GM21515 (cell line): ENCODE data around the gene ARHGEF6.
A peak's percentile ranks its signal among the peaks of the same experiment; 100 is the strongest.
"Not testable (repeated sequence)": the region's sequence is repeated elsewhere in the genome, so short reads cannot be mapped to it uniquely, and the experiment has no call there.

Source experiments
- ATAC-seq: cut with Tn5 transposase; IDR thresholded peaks from one replicate; pipeline ENCODE4 v1.9.1; 2021; ENCODE audit not compliant: unreplicated experiment

ARHGEF6 gene

DNA sequence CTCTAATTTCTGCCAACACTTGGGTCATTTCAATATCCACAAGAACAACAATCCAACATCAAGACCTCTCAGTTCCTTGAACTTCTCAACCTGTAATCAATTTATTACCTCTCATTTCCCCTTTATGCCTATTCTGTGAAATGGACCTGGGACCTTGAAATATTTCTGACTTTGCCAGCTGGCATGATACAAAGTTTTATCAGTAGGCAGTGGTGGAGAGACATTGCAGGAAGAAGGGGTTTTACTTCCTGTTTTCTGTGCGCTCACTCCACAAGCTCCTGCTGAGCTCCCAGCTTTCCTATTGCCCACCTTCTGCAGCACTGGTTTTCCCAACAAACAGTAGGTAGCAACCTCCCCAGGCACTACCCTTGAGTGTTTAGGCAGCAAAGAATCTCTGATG is 3.5 kb upstream of the ARHGEF6 start:
- ATAC-seq = no peak

DNA sequence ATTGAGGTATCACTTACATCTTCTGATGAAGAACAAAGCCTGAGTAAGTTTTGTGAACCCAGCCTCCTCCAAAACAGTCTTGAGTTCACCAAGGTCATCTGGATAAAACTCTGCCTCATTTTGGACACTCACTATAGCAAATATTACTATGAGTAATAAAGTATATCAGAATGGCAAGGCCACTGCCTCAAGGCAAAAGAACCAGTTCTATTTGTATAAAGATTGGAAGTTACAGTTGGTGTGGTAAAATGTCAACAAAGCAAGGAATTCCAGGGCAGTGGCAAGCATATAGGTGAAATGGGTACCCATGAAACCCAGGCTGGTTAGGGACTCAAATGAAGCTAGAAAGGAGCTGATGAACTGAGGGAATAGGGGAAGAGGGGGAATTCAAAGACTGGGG is 2.4 kb upstream of the ARHGEF6 start:
- ATAC-seq = no peak

DNA sequence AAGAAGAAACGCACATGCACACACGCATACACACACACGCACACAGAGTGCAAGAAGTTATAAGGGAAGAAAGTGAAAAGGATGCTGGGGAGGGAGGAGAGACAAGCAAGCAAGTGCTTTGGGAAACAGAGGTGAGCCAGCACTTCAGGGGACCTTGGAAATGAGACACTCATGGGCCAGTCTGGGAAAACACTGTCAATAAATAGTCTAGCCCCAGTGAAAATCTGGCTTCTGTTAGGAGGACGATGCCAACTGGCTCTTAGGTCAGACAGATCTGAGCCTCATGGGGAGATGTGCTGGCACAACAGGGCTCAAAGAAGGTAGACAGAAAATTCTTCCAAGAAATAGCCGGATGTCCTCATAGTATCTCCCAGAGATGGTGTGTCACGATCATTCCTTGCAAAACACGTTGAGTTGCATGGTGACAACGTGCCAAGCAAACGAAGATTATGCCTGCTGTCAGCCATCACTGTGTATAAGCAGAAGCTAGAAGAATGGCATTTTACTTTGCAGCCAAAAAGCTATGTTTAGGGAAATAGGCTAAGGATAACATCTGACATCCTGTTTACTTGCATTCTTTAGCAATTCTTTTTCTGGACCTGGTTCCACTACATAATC is 557 bp upstream of the ARHGEF6 start:
- no peak for ATAC-seq

DNA sequence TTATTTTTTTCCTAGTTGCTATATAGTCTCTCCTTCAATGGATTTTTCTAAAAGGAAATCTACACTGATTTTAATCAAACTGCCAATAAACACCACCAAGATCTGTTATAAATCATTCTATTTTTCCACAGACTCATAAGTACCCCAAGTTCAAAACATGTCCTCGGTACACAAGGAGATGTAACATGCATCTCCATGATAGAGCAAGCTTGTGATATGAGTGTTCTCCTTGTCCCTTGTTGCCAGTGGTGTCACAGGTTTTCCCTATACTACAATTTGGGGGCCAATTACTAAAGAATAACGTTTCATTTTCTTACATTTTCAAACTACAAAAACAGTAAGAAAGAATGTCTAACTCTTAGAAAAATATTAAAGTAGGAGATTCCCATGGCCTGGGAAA is 491 bp downstream of the ARHGEF6 start:
- no peak for ATAC-seq

DNA sequence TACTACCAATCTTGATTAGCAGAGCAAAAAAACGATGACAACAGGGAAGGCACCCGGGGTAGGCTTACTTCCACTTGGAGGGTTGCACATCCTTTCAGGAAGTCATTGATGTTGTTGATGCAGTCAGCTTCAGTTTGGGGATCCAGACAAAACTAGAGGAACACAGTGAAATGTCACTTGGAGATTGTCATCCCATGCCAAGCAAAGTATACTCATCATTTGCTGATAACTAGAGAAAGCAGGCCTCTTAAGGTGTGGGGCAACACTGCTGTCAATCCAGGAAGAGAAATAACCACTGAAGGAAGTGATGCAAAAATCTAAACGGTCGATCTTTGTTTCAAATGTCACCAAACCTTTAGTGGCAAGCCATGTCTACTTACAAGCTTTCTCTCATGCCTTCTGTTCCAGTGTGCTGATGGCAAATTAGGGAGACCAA is 1.4 kb downstream of the ARHGEF6 start:
- ATAC-seq = no peak

DNA sequence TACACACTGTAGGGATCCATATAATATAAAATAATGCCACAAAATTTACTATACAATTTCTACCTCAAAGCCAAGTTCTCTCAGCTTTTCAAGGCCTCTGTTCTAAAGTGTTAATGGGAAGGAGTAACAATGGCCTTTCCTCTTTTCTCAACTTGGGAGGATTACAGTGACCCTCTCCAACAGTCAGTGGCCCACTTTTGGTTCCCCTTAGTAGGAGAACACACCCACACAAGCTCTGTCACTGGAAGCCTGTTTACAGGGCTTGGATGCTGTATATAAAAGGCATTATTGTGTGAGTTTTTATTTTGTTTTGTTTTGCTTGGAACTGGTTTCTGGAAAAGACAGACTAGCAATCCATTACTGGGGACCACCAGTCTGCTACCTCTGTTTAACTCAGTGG is 1.8 kb downstream of the ARHGEF6 start:
- no peak for ATAC-seq

DNA sequence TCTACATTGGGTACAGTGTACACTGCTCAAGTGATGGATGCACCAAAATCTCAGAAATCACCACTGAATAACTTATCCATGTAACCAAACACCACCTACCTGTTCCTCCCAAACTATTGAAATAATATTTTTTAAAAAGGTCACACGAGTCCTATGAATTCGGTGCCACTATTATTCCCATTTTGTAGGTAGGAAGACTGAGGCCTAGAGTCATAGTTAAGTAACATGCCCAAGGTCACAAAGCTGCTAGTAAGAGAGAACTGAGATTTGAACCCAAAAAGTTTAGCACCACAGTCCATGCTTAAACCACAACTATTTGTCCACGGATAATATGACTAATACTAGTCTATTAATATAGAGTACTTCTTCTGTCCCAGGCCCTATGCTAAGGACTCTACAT is 2.7 kb downstream of the ARHGEF6 start:
- ATAC-seq = no peak

DNA sequence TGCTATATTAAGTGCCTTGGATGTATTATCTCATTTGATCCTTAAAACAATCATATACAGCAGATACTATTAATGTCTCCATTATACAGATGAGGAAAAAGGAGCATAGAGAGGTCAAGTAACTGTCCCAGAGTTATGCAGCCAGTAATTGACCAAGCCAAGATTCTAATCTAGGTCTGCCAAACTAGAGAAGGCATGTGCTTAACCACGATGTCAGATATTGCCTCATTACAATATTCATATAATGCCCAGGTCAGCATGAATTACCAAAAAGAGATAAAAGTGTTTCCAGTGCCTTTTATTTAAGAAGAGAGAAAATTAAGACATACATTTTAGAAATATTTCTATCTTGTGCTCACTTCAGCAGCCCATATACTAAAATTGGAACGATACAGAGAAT is 7.1 kb downstream of the ARHGEF6 start:
- ATAC-seq = no peak

DNA sequence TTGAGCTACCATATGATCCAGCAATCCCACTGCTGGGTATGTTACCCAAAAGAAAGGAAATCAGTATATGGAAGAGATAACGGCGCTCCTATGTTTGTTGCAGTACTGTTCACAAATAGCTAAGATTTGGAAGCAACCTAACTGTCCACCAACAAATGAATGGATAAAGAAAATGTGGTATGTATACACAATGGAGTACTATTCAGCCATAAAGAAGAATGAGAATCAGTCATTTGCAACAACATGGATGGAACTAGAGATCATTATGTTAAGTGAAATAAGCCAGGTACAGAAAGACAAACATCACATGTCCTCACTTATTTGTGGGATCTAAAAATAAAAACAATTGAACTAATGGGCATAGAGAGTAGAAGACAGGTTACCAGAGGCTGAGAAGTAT is 8.9 kb downstream of the ARHGEF6 start:
- not testable (repeated sequence) for ATAC-seq

DNA sequence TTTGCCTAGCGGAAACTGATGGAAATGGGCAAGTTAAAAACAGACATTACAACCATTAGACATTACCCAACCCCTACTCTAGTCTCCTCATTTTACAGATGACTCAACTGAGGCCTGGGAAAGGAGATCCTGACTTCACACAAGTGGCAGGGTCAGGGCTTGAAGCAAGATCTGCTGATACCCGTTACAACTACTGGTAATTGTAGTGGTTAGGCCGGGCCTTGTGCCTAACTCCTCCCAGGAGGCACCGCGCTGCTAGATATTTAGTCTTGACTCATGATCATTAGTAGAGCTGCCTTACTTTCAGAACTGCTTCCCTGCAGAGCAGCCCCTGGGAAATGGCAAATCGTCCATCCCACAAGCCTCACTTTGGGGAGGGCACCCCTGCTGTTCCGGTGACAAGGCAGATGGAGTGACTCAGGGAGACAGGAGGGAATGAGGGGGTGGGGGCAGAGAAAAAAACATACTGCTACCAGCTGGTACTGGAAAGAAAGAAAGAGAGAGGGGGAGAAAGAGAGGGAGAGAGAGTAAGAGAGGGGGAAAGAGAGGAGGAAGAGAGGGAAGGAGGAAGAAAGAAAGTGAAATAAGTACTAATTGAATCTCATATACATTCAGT is 12.2 kb downstream of the ARHGEF6 start:
- ATAC-seq = no peak

DNA sequence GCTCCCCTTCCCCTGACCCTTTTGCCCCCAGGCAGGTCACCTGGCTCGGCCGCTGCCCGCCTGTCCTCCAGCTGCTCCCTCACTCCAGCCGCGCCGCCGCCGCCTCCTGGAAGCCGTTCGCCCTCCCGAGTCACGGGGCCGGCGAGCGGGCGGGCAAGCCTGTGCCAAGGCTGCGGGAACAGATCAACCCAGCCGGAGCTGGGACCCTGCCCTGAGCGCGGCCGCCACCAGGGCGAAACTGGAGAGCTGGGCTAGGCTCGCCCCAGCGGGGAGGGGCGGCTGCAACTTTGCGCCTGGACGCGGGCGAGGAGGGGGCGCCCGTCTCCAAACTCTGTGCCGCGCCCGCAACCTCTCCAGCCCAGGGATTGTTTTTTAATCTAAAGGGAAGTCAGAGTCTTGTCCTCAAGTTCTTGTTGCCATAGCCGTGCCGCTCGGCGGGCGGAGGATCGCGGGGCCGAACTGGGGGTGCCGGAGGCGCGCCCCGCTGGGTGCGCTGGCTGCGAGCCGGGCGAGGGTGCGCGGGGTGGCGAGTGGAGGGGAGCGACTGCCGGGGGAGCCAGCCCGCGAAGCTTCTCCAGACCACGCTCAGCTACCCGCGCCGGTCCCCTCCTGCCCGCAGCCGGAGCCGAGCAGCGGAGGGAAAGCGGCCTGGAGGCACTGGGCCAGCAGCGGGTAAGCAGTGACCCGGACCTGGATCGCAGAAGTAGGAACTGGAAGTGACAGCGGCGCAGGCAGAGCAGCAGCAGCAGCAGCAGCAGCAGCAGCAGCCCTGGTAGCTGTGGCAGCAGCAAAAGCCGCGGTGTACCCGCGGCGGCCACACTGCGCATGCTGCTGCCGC is 13.4 kb downstream of the ARHGEF6 start:
- ATAC-seq = peak; percentile 80

DNA sequence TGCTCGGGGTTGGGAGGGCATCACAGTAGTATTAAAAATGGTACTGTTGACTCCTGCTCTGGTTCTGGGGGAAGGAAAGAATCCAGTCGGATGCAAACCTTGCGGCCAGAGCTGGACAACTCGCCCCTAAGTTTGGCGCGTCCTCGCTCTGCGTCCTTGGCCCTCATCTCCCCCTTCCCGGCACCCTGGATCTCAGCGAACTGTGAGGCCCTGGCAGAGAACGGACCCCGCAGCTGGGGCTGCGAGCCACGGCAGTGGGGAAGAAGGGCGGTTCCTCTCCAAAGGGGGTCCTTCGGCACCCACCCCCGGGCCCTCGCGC is 14.0 kb downstream of the ARHGEF6 start:
- no peak for ATAC-seq

DNA sequence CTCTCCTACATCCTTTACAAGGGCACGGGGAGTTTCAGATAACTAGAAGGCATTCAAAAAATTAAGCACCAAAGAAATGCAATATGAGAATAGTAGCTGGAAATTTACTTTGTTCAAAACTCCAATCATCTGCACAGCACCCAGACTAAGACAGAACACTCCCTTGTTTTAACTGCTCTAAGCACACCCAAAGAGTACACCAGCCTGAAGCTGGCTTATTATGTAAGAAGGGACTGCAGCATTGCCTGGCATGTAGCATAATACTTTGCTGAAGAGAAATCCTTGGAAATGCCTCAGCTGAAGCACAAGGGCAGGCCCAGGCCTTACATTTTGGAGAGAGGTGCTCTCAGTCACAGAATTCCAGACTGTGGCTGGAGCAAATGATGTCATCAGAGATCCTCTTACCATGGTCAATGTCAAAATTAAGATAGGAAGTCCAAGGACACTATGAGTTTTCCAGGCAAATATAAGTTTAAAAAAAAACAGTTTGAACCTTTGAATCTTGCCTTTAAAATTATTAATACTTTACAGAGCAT is 14.8 kb downstream of the ARHGEF6 start:
- no peak for ATAC-seq

DNA sequence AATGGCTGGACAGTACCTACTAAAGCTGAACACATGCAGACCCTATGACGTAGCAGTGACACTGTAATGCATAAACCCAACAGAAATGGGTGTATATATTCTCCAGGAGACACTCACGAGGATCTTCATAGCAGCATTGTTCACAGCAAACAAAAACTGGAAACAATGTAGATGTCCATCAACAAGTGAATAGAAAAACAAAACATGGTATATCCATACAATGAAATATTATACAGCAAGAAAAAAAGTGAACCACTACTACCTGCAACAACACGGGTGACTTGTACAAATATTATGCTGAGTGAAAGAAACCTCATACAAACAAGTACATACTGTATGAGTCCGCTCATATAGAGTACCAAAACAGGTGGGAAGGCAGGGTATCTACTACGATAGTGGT is 16.5 kb downstream of the ARHGEF6 start:
- no peak for ATAC-seq

DNA sequence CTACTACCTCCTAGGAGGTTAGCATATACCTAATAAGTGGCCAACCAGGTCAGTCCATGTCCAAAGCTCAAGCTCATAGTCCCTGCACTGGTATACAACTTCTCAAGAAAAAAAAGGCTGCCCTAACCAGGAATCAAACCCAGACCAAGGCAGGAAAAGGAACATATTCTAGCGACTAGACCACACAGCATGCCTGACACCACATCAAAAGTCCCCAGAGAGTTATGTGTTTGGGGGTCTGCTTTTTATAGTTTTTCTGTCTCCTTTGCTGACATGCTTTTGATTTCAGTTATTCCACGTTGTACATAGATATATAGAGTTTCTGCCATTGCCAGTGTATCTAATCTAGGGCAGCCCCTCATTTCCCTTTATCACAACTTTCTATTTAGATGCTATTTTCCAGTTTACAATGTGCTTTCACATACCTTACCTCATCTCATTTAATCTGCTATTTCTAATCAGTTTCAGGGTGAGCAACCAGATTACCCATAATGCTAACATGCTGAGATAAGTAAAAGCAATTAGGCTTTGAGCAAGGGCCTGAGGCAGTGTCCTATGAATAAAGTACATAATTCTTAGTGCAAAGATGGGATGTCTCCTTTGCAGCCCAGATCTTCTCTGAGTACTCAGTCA is 17.8 kb downstream of the ARHGEF6 start:
- ATAC-seq = no peak

DNA sequence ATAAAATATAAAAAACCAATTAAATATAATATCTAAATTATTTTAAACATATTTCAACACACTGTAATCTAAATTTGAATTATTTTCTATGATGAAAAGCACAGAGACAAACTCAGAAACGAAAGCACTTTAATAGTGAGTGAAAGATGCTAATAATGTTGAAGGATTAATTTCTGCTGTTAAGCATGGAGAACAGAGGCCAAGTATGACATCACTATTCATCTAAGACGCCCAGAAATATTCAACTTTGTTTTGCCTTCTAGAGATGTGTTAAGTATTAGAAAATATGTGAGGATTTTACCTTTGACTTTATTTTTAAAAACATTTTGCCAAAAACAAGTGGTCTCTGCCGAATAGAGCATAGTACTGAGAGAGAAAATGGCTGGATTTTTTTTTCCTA is 19.3 kb downstream of the ARHGEF6 start:
- ATAC-seq = no peak

DNA sequence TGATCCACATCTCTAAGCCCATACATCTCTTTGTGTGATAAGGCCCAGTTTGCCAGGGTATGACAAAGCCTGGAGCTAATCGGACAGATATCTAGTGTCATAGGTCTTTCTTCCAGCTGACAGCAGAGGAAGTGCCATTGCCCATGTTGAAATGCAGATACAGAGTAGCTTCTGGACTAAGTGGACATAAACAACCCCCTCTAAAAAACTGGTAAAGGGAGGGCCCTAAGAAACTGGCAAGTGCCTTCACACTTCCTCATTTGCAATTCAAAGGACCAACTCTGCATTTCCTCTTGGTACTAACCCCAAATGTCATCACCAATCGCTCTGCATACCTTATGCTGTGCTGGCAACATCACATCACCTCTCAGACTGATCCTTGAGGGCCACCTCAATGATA is 20.8 kb downstream of the ARHGEF6 start:
- peak; percentile 69 for ATAC-seq

DNA sequence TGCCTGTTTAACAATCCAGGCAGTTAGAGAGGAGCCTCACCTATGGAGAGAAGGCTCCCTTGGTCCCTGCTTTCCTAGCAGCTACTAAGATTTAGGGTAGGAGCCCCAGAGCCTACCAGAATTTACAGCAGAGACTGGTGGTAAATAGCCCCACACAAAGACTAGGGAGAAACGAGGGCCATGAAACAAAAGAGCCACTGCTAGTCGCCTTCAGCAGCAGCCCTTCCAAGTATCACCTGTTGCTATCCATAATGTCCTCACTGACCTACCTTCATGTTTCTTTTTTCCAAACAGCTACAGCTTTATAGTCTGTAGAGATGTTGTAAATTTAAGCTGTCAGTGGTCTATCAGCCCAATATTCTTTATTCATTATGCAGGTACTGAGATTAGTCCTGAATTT is 25.3 kb downstream of the ARHGEF6 start:
- no peak for ATAC-seq

DNA sequence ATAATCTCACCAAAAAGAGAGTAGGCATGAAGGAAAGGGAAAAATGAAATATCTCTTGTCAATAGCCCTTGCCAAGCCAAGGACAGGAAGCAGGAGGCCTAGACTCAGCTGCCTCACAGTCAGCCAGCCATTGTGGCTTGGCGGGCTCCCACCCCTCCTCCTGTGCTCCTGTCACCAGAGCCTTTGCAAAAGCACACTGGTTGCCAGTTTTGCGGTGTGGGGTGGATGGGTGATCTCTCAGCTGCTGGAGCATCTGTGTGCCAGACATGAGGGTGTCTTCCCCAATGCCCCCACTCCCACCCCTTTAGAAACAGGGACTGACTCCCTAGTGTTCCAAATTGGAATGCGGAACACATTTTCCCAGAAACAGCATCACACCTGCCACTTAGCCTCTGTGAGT is 26.1 kb downstream of the ARHGEF6 start:
- ATAC-seq = no peak

DNA sequence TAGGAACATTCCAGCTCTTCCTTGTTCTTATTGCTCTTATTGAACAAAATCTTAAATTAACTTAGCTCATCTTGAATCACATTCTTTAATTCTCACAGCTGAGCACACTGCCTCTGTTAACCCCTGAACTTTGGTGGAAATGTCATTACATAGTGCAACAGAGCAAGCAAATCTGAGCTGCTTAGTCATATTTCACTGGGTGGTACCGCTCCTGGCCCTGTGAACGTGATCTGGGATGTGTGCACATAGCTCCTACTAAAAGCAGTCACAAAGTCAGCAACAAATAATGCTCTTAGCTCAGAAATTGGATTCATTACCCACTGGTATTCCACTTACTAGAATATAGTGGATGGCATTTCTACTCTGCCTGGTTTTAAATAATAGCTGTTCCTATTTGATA is 27.9 kb downstream of the ARHGEF6 start:
- no peak for ATAC-seq

DNA sequence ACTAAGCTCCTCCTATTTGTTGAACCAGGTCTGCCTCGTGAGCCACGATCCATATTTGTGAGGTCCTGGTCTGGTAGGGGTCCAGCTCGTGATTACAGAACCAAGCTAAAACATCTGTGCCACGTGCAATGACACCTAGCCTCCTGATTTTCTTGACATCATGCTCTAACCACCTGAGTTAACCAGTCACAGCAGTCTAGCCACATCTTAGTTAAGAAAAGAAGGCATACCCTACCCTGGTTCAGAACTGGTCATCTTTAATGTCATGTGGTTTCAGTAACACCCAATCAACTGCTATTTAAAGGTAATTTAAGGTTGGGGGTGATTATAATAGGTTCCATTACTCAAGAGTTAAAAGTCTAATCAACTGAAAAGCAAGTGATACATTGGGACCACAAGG is 28.4 kb downstream of the ARHGEF6 start:
- ATAC-seq = no peak

DNA sequence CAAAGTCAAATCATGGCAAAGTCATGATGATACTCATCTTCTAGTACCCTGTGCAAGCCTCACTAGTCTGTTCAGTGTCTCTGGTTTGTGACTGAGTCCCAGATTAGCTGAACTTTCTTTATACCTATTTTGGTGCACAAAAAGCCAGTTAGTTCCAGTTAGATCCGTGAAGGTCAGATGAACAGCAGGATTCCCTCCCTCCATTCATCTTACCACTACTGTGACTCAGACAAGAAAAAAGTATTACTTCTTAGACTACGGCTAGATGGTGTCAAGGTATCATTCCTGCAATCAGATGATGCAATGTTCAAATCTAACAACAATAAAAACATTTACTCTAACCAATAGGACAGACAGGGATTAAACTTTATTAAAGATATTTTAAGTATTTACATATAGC is 30.4 kb downstream of the ARHGEF6 start:
- ATAC-seq = no peak
